GM18502 (cell line): ENCODE data around the gene RBM7.

Experiments used
- ATAC-seq: cut with Tn5 transposase; IDR thresholded peaks from one replicate; pipeline ENCODE4 v1.9.1; 2021; ENCODE audit warnings: mild to moderate bottlenecking; ENCODE audit not compliant: unreplicated experiment, poor library complexity

Gene RBM7

GRCh38 chr11:114442536-114442935 lies 42.1 kb downstream of the RBM7 start:
- no peak for ATAC-seq

GRCh38 chr11:114447444-114447843 lies 47.0 kb downstream of the RBM7 start:
- no peak for ATAC-seq

GRCh38 chr11:114447892-114448291 lies 47.4 kb downstream of the RBM7 start:
- ATAC-seq: no peak

- ATAC-seq: no peak
These were observed 48.5 kb downstream of the RBM7 start for GRCh38 chr11:114448749-114449482.

GRCh38 chr11:114449845-114450244 lies 49.4 kb downstream of the RBM7 start:
- no peak for ATAC-seq

GRCh38 chr11:114452399-114452798 lies 51.9 kb downstream of the RBM7 start:
- no peak for ATAC-seq
